ENCODE measurements around the gene CACNA1S. TPM values are rescaled to one million over a fixed set of nuclear protein-coding genes. Genes with fewer than 3 reads are reported as not detected.
A peak's percentile ranks its signal among the peaks of the same experiment; 100 is the strongest.

Gene CACNA1S
- total RNA-seq, 1 experiment from 2014 or later, result not detected

DNA sequence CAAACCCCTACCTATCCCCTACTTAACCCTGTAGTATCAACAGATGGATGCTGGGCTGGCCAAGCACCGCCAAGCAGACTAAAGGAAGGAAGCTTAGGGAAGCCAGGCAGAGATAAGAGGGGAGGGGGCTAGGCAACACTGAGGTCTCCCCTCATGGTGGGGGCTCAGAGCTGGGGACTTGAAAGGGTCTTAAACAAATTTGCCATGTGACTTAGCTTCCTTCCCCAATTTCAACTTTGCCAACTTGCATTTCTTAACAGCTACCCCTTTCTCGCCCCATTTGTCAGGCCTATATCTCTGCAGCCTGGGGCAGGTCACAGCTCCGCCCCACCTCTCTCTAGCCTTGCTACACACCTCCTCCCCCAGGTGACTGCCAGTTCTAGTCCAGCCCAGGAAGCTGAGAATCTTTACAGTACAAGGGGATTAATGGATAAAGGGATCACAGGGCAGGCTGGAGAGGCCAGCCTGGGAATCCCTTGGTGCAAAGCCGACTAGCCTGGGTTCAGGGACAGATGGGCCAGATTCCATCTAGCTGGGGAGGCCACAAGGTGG, 92.1 kb downstream of the CACNA1S start:
- no peak overlapping the region for H4K8ac ChIP-seq (replicated peaks; ENCODE audit: insufficient read length, low read depth, low read length)
- H3K79me1 ChIP-seq (ENCODE audit: insufficient read depth, low read depth, low read length, poor library complexity, severe bottlenecking), result no peaks in the 10 kb centered on the region
- H3K79me2 ChIP-seq (ENCODE audit: insufficient read depth, low read length), result no peaks in the 10 kb centered on the region; the same call in 1 of the 2 replicates

More for the DNA sequence above, 92.1 kb downstream of the CACNA1S start:
- Histone ChIP-seq H2BK5ac (ENCODE audit: insufficient read length, low read length) (no peak overlapping the region), H3K23ac (ENCODE audit: insufficient read length, low read depth, low read length) (no peak overlapping the region), H2AK5ac (ENCODE audit: insufficient read length, low read length) (no peak overlapping the region), H2BK12ac (ENCODE audit: insufficient read length, low read depth, low read length) (no peak overlapping the region), H3K56ac (ENCODE audit: insufficient read length, low read depth, low read length) (no peak overlapping the region), H3K4me2 (ENCODE audit: insufficient read depth, insufficient read length, low read length) (no peak overlapping the region), H4K20me1 (ENCODE audit: control insufficient read depth, insufficient read depth, insufficient read length) (no peaks in the 10 kb centered on the region), H2BK15ac (ENCODE audit: low read depth, low read length) (no peak overlapping the region), H3K18ac (ENCODE audit: insufficient read length, low read depth, low read length) (no peak overlapping the region), H3K14ac (ENCODE audit: insufficient read depth, low read length) (no peak overlapping the region), H3K9me3 (ENCODE audit: control insufficient read depth, low read depth, low read length) (no peaks in the 10 kb centered on the region), H3K4ac (ENCODE audit: low read depth, low read length) (no peak overlapping the region), H3K27ac (ENCODE audit: insufficient read length, low read depth, low read length) (no peak overlapping the region), H3K4me1 (ENCODE audit: insufficient read depth, low read length) (peaks cover 12% of the 10 kb centered on the region), H2BK20ac (ENCODE audit: low read depth, low read length, poor library complexity, severe bottlenecking) (no peak overlapping the region), H3T11ph (ENCODE audit: low read length) (no peak overlapping the region), H2BK120ac (ENCODE audit: low read depth, low read length, poor library complexity, severe bottlenecking) (no peak overlapping the region), H3K9ac (ENCODE audit: extremely low read depth, insufficient read length, low read length) (no peak overlapping the region), H4K5ac (ENCODE audit: insufficient read length, low read depth, low read length) (no peak overlapping the region), H3K27me3 (ENCODE audit: insufficient read depth, low read length) (no peaks in the 10 kb centered on the region), H4K91ac (ENCODE audit: insufficient read length, low read depth, low read length) (no peak overlapping the region), H3K23me2 (ENCODE audit: insufficient read length, low read depth, low read length, poor library complexity, severe bottlenecking) (peaks cover 14% of the 10 kb centered on the region), H2AFZ (ENCODE audit: low read length) (no peak overlapping the region)
- no peak for DNase-seq
- TF ChIP-seq, protein P1, sequence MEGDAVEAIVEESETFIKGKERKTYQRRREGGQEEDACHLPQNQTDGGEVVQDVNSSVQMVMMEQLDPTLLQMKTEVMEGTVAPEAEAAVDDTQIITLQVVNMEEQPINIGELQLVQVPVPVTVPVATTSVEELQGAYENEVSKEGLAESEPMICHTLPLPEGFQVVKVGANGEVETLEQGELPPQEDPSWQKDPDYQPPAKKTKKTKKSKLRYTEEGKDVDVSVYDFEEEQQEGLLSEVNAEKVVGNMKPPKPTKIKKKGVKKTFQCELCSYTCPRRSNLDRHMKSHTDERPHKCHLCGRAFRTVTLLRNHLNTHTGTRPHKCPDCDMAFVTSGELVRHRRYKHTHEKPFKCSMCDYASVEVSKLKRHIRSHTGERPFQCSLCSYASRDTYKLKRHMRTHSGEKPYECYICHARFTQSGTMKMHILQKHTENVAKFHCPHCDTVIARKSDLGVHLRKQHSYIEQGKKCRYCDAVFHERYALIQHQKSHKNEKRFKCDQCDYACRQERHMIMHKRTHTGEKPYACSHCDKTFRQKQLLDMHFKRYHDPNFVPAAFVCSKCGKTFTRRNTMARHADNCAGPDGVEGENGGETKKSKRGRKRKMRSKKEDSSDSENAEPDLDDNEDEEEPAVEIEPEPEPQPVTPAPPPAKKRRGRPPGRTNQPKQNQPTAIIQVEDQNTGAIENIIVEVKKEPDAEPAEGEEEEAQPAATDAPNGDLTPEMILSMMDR (conservative IDR thresholded peaks at IDR 0.05), result no peak
- H3K4me1 Mint-ChIP-seq, result peaks cover 60 to 83% of the 10 kb centered on the region in 2 experiments
- no CpG with 5 or more reads among the region's 4 CpGs for WGBS (ENCODE audit: extremely low coverage, insufficient read length, low lambda C conversion rate)
- H3K9me3 Mint-ChIP-seq, result no peaks in the 10 kb centered on the region; a peak in 1 of 5 replicates
- H3K36me3 Mint-ChIP-seq (ENCODE audit: insufficient read depth in 1 of 3, low read depth in 3 of 3), result no peaks in the 10 kb centered on the region
- H3K27me3 Mint-ChIP-seq (ENCODE audit: low read depth), result peaks cover 10% of the 10 kb centered on the region
- H3K4me3 Mint-ChIP-seq, result peak overlapping the region in 1 of 2 experiments; percentile 7; a peak in 1 of 5 replicates
- peak overlapping the region; percentile 33 to 95 (median 64); a peak in 5 of 7 replicates for H3K27ac Mint-ChIP-seq

Measured in H9 (cell line).